Endothelial cell (in vitro differentiated cells): Measurements from ENCODE around the gene PRXL2A. TPM values are rescaled to one million over a fixed set of nuclear protein-coding genes. Genes with fewer than 3 reads are reported as not detected.

Source experiments
- DNase-seq: peaks from one replicate; pipeline ENCODE4 v3.0.0; 2021; ENCODE audit warnings: low spot score
- H3K27ac Mint-ChIP-seq: one replicate; pipeline ENCODE4 v1.8.0; 2021; ENCODE audit warnings: mixed read lengths, inconsistent platforms; ENCODE audit not compliant: unreplicated experiment
- H3K27me3 Mint-ChIP-seq: one replicate; pipeline ENCODE4 v1.8.0; 2021; ENCODE audit warnings: mild to moderate bottlenecking, moderate library complexity, mixed read lengths, inconsistent platforms; ENCODE audit not compliant: unreplicated experiment
- H3K36me3 Mint-ChIP-seq: one replicate; pipeline ENCODE4 v1.8.0; 2021; ENCODE audit warnings: mild to moderate bottlenecking, low read depth, mixed read lengths, inconsistent platforms; ENCODE audit not compliant: unreplicated experiment
- H3K4me1 Mint-ChIP-seq: one replicate; pipeline ENCODE4 v1.8.0; 2021; ENCODE audit warnings: mild to moderate bottlenecking, mixed read lengths, inconsistent platforms; ENCODE audit not compliant: unreplicated experiment
- H3K4me3 Mint-ChIP-seq: one replicate; pipeline ENCODE4 v1.8.0; 2021; ENCODE audit warnings: mild to moderate bottlenecking, mixed read lengths, inconsistent platforms; ENCODE audit not compliant: unreplicated experiment
- H3K9me3 Mint-ChIP-seq: one replicate; pipeline ENCODE4 v1.8.0; 2021; ENCODE audit warnings: mixed read lengths, inconsistent platforms; ENCODE audit not compliant: unreplicated experiment
- total RNA-seq: library from RNA; stranded (reverse); fragmentation: NEBNext Ultra II Directional; extraction: Animal tissue kit (Norgen Biotek cat#: 25700); gene quantifications from one replicate; pipeline ENCODE4 v1.2.1, GENCODE V29; 2021; ENCODE audit not compliant: unreplicated experiment
- TF ChIP-seq, protein P1 (sequence below): fragments of 200-600 bp; sonication (generic); IDR thresholded peaks from one replicate; pipeline ENCODE4 v1.5.0; 2021; ENCODE audit warnings: antibody characterized with exemption; ENCODE audit not compliant: unreplicated experiment

The PRXL2A gene
- total RNA-seq, 1 donor from 2014 or later: 147 TPM

DNA sequence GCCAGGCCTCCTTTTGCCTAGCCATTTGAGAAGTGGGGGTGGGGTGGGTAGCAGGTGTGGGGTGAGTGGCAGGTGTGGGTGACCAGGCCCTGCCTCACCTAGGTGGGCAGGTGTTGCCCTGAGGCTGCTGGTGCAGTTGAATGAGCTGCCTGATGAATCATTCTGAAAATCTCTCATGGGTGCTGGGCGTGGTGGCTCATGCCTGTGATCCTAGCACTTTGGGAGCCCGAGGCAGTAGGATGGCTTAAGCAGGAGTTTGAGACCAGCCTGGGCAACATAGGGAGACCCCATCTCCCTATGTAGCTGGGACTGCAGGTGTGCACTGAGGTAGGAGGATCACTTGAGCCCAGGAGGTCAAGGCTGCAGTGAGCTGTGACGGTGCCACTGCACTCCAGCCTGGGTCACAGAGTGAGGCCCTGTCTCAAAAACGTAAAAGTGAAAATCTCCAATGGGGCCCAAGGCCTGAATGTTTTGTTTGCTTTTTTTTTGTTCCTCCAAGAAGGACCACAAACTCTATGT is 63.4 kb downstream of the PRXL2A start:
- Mint-ChIP-seq H3K27ac (no peak overlapping the region), H3K9me3 (no peaks in the 10 kb centered on the region), H3K27me3 (peaks cover 4% of the 10 kb centered on the region), H3K4me3 (no peak overlapping the region), H3K36me3 (peaks cover 21% of the 10 kb centered on the region), H3K4me1 (peaks cover 48% of the 10 kb centered on the region)
- no peak for DNase-seq
- TF ChIP-seq, protein P1, sequence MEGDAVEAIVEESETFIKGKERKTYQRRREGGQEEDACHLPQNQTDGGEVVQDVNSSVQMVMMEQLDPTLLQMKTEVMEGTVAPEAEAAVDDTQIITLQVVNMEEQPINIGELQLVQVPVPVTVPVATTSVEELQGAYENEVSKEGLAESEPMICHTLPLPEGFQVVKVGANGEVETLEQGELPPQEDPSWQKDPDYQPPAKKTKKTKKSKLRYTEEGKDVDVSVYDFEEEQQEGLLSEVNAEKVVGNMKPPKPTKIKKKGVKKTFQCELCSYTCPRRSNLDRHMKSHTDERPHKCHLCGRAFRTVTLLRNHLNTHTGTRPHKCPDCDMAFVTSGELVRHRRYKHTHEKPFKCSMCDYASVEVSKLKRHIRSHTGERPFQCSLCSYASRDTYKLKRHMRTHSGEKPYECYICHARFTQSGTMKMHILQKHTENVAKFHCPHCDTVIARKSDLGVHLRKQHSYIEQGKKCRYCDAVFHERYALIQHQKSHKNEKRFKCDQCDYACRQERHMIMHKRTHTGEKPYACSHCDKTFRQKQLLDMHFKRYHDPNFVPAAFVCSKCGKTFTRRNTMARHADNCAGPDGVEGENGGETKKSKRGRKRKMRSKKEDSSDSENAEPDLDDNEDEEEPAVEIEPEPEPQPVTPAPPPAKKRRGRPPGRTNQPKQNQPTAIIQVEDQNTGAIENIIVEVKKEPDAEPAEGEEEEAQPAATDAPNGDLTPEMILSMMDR: no peak

DNA sequence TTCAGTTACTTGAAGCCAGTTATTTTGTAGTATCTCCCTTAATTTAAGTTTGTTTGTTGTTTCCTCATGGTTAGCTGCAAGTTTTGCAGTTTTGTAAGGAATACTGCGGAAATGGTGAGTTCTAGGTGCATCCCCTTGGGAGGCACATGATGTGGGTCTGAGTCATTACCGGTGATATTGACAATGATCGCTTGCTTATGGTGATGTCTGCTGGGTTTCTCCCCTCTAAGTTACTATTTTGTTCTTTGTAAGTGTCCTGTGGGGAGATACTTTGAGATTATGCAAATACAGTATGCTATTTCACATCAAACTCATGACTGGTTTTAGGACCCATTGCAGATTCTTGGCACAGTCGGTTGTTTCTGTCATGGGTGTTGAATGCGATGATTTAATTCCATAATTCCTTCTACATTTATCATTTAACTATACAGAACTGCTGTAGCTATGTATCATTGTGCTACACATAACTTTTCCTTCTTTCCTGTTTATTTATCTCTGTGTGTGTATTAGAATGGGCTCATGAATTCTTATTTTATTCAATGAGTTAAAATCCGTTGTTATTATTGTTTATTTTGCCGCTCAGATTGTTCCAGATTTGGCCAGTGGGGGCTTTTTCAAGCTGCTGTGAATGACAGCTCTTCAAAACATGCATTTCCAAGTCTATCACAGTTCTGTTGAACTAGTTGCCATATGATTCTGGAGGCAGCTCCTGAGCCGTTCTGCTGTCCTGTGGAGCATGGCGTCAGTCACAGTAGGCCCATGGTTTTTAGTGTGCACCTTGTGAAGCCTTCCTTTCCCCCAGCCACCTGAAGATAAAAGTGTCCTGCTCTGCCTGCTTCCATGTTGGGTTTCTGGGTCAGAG is 64.1 kb downstream of the PRXL2A start:
- Mint-ChIP-seq H3K9me3 (no peaks in the 10 kb centered on the region), H3K4me3 (peak overlapping the region; percentile 51), H3K27me3 (peaks cover 2% of the 10 kb centered on the region), H3K36me3 (peaks cover 25% of the 10 kb centered on the region), H3K27ac (peak overlapping the region; percentile 6), H3K4me1 (peaks cover 44% of the 10 kb centered on the region)
- DNase-seq: no peak
- TF ChIP-seq, protein P1: no peak

DNA sequence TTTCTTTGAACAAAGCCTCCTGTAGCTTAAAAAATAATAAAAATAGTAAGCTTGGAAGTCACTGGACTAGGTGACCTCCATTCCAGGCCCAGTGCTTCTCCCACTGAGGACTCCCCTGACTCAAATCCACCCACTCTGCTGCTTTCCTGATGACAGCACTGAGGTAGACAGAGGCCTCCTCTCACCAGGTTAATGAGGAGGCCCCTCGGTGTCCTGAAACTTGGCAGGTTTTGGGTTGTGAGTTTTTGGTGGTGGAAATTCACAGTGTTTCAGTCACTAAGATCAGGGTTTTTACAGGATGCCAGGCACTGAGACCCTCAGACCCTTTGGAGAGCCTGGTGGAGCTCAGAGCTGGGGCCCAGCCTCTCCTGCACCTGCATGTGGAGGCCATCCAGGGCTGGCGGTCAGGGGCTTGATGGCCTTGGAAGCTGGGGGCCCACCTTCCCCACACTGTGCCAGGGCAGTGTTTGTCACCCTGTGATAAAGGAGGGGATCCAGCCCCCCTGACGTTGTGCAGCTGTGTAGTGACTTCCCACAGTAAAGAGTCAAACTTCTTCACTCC is 64.8 kb downstream of the PRXL2A start:
- DNase-seq: no peak
- H3K4me3 Mint-ChIP-seq: no peak overlapping the region
- peaks cover 2% of the 10 kb centered on the region for H3K27me3 Mint-ChIP-seq
- peaks cover 3% of the 10 kb centered on the region for H3K9me3 Mint-ChIP-seq
- peaks cover 42% of the 10 kb centered on the region for H3K4me1 Mint-ChIP-seq
- no peak overlapping the region for H3K27ac Mint-ChIP-seq
- TF ChIP-seq, protein P1: no peak
- peaks cover 33% of the 10 kb centered on the region for H3K36me3 Mint-ChIP-seq

DNA sequence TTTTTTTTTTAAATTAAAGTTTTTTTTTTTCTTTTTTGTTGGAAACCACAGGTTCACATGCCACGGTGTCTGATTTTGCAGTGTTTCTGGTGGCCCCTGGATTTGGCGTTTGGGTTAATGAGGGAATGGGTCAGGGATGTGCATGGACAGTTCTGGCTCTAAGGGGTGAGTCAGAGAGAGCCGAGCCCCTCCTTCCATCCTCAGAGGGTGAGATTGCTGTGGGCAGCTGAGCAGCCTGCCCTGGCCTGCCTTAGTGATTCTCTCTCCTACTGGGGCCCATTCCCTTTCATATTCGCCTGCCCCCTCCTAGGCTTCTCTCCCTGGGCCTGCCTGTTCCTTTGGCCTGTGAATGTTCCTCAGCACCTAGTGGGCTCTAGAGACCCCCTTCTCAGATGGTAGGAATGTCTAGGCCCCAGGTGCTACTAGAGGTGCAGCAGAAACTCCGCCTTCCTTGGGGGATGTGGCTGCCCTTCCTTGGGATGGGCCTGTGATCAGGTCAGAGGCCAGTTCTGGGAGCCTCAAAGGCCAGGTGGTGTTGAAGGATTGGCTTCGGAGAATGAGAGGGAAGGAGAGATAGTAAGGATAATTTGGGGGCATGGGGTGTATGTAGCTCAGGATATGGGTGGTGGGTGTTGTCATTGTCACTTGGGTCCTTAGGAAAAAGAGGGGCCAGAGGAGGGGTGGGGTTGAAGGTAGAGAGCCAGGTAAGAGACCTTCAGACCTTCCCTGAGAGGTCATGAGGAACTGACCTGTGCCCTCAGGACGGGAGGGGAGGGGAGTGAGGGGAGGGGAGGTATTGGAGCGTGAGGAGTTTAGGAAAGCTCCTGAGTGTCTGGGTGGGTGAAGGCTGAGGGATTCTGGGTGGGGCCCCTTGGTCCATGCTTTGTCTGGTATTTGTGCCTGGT is 65.6 kb downstream of the PRXL2A start:
- H3K36me3 Mint-ChIP-seq: peaks cover 37% of the 10 kb centered on the region

More for the DNA sequence above, 65.6 kb downstream of the PRXL2A start:
- H3K27ac Mint-ChIP-seq: no peak overlapping the region
- H3K4me3 Mint-ChIP-seq: no peak overlapping the region
- peaks cover 3% of the 10 kb centered on the region for H3K9me3 Mint-ChIP-seq
- TF ChIP-seq, protein P1: no peak
- peaks cover 34% of the 10 kb centered on the region for H3K4me1 Mint-ChIP-seq
- no peak for DNase-seq
- H3K27me3 Mint-ChIP-seq: peaks cover 2% of the 10 kb centered on the region
